HG02588 (cell line): ENCODE measurements around the gene GALNT18.

Experiments used
- ATAC-seq: cut with Tn5 transposase; IDR thresholded peaks from one replicate; pipeline ENCODE4 v1.9.1; 2021; ENCODE audit warnings: mild to moderate bottlenecking, moderate library complexity; ENCODE audit not compliant: unreplicated experiment

The GALNT18 gene

GRCh38 chr11:11589437-11589836 is 32.4 kb downstream of the GALNT18 start:
- no peak for ATAC-seq

GRCh38 chr11:11588891-11589290 is 32.9 kb downstream of the GALNT18 start:
- ATAC-seq, result no peak

GRCh38 chr11:11588243-11588642 is 33.6 kb downstream of the GALNT18 start:
- no peak for ATAC-seq

- ATAC-seq, result no peak
These were observed 34.7 kb downstream of the GALNT18 start for GRCh38 chr11:11587122-11587521.

GRCh38 chr11:11586465-11586864 is 35.3 kb downstream of the GALNT18 start:
- ATAC-seq, result no peak

- no peak for ATAC-seq
These were observed 36.9 kb downstream of the GALNT18 start for GRCh38 chr11:11584937-11585336.

GRCh38 chr11:11584530-11584810 is 37.3 kb downstream of the GALNT18 start:
- no peak for ATAC-seq

- no peak for ATAC-seq
These were observed 37.8 kb downstream of the GALNT18 start for GRCh38 chr11:11583801-11584529.

GRCh38 chr11:11582011-11582701 is 39.6 kb downstream of the GALNT18 start:
- ATAC-seq, result no peak

- ATAC-seq, result no peak
These were observed 40.3 kb downstream of the GALNT18 start for GRCh38 chr11:11581481-11581880.

- ATAC-seq, result no peak
These were observed 40.9 kb downstream of the GALNT18 start for GRCh38 chr11:11580841-11581411.

GRCh38 chr11:11580012-11580411 is 41.8 kb downstream of the GALNT18 start:
- ATAC-seq, result no peak

GRCh38 chr11:11579012-11579988 is 42.5 kb downstream of the GALNT18 start:
- no peak for ATAC-seq

- no peak for ATAC-seq
These were observed 43.6 kb downstream of the GALNT18 start for GRCh38 chr11:11577932-11578911.

GRCh38 chr11:11577251-11577855 is 44.5 kb downstream of the GALNT18 start:
- ATAC-seq, result no peak

- ATAC-seq, result no peak
These were observed 47.2 kb downstream of the GALNT18 start for GRCh38 chr11:11574373-11575287.

GRCh38 chr11:11572386-11572785 is 49.4 kb downstream of the GALNT18 start:
- no peak for ATAC-seq

GRCh38 chr11:11571893-11572292 is 49.9 kb downstream of the GALNT18 start:
- no peak for ATAC-seq

GRCh38 chr11:11570823-11571222 is 51.0 kb downstream of the GALNT18 start:
- no peak for ATAC-seq
